HG02678 (cell line): ENCODE results near the gene ZNF526.
A peak's percentile ranks its signal among the peaks of the same experiment; 100 is the strongest.

Source experiments
- ATAC-seq: cut with Tn5 transposase; IDR thresholded peaks from one replicate; pipeline ENCODE4 v1.9.1; 2021; ENCODE audit warnings: mild to moderate bottlenecking, moderate library complexity; ENCODE audit not compliant: unreplicated experiment

Gene ZNF526, protein sequence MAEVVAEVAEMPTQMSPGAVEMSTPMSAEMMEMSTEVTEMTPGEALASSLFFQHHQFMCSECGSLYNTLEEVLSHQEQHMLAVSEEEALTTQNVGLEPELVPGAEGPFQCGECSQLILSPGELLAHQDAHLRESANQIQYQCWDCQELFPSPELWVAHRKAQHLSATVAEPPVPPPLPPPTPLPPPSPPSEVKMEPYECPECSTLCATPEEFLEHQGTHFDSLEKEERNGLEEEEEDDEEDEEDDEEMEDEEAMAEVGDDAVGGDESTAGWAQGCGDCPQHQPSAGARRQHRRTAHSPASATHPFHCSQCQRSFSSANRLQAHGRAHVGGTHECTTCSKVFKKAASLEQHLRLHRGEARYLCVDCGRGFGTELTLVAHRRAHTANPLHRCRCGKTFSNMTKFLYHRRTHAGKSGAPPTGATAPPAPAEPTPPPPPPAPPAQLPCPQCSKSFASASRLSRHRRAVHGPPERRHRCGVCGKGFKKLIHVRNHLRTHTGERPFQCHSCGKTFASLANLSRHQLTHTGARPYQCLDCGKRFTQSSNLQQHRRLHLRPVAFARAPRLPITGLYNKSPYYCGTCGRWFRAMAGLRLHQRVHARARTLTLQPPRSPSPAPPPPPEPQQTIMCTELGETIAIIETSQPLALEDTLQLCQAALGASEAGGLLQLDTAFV

DNA sequence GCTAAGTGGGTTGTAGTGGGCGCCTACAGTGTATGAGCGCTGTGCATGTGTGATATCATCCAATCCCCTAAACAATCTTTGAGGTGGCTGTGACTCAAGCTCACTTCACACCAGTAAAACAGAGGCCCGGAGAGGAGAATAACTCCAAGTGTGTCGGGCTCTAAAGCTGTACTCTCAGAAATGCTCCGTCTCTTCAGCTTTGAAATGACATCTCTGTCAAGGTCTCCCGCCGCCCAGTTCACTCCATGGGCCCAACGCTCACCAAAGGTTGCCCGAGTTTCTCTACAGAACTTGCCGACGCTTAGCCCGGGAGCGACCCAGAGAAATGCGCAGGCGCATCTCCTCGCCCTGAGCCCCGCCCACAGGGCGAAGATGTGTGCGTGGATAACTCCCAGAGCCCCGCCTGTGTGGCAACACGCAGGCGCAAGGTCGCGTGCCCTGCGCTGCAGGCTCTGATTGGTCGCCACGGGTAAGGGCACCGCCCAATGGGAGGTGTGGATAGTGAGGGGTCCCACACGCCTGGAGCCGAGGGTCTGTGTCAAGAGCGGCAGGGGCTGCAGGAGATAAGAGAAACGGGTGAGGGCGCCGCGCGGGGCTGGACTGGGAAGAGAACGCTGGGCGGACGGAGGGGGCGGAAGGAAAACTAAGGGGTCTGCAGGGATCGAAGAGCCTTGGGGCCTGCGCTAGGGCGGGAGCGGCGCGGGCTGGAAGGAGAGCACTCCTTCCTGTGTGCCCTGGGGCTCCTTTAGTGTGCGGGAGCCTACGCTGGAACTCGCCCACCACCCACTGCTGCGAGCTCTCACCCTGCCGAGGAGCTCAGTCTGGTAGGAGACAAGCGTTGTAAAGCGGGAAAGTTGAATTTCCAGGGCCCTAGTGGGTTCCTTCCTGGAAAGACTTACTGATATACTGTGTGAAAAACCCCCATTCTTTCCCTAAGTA is at the start of gene ZNF526:
Gene ZNF526 (plus strand): TSS at position 501 of the 939 bp plus-strand sequence. CDS start 4,092 bp downstream, outside the sequence.
- ATAC-seq = peak; percentile 75

DNA sequence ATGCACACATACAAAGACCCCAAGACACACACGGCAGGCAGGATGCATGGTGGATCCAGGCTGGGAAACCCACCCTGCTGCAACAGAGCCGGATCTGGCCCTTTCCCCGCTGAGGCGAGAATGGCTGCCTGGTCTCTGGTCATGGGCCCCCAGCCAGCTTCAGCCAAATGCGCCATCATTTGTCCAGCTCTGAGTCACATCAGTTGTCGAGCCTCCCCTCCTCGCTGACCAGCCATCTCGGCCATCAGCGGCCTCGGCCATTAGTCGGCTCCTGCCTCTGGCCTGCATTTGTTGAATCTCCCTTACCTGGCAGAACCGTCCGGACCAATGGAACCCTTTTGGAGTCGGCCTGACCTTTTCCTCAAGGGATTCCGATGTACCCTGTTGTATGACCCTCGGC is 49.4 kb upstream of the ZNF526 start:
- no peak for ATAC-seq

DNA sequence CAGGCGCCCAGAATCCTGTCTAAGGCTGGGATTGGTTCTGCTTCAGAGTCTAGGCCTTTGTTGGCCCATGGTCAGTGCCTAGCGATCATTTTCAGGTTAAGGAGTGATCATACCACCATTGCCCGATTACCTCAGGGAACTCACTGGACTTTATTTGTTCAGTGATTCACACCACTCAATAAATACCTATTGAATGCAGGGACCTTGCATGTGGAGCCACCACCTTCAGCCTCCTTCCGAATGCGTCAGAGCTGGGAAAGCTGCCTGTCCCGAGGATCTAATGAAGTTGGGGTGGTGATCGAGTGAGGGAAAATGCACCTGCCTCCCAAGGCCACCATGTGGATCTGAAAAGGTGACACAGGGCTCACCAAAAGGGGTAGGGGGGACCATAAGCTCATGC is 47.9 kb upstream of the ZNF526 start:
- no peak for ATAC-seq

DNA sequence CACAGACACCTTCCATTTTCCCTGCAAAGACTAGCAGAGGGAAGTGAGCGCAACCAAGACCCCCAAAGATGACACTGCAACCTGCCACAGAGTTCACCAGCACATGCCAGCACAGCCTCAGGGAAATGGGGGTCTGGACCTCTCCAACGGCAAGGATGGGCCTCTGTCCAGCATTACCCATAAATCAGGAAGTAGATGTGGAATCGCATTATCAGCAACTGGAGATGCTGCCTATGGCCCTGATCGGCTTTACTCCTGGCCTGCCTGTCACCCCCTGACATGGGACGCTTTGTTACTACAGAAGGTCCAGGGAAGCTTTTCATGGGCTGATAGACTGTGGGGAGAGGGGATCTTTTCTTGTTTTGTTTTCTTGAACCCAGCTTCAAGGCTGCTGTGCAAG is 46.4 kb upstream of the ZNF526 start:
- ATAC-seq = no peak

DNA sequence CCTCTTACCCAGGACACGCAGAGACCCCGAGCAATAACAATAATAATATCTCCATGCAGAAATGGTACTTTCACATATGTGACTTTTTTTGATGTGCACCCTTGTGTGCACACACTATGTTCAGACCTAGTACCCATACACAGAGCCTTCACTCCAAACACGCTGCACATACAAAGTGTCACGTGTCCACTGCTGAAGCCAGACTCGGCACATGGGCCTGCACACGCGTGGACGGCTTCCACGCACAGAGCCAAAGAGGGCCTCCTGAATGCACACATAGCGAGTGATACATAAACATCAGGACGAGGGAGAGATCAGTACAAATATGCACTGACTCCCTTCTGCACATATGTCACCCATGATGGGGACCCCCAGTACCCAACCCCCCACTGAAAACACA is 45.9 kb upstream of the ZNF526 start:
- ATAC-seq = no peak

DNA sequence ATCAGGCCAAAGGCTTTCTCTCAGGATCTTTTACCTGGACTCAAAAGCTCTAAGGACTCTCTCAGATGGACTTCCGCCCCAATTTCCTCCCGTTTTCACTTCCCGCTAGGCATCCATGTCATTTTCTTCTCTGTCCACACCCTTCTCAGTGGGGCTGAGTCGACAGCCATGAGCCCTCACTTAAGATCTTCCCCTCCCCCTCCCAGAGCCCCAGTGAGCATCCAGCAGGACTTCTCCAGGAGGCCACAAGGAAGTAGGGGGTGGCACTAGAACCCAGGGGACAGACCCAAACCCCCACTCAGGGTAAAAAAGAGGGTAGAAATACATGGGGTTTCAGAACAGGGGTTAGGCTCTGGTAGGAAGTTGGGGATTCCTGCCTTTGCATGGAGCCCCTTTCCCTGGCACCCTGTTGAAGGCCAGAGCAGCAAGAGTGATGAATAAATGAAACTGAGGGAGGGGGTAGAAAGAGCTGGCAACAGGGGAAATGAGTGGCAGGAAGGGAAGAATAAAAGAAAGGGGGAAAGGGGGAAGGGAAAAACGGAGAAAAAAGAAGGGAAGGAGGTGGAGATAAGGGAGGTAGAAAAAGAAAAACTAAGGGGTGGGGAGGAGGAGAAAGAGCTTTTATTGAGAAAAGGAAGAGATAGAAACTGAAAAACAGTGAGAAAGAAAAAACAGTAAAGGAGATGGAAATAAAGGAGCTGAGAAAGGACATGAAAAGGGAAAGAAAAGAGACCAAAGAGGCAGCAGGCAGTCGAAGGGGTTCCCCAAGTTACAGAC is 45.0 kb upstream of the ZNF526 start:
- ATAC-seq = no peak

DNA sequence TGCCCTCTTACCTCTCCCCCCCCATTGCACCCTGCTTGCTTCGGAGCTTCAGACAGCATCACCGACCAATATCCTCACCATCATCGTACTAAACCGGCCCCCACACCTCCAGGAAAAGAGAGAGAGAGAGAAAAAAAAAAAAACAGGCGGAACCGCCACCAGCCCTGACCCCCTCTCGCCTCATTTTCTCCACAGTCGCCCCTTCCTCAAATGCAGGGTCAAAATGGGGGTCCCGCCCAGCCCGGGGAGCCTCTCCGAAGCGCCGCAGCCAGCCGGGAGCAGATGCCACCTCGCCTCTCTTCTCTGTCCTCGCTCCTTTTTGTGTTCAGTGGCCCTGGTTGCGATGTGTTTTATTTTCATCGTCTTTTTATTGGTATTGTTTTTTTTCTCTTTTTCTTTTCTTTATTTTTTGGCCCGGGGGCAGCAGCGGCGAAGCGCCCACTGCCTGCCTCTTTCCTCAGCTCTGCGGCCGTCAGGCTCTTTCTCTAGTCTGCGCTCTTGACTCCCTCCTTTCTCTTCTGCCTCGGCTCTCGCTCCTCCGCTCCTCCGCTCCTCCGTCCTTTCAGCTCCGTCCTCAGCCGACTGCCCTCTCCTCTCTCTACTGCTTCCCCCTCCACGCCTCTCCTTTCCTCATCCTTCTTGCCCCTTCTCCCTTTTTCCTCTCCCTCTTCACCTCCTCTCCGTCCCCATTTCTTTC is 44.0 kb upstream of the ZNF526 start:
- ATAC-seq = no peak

DNA sequence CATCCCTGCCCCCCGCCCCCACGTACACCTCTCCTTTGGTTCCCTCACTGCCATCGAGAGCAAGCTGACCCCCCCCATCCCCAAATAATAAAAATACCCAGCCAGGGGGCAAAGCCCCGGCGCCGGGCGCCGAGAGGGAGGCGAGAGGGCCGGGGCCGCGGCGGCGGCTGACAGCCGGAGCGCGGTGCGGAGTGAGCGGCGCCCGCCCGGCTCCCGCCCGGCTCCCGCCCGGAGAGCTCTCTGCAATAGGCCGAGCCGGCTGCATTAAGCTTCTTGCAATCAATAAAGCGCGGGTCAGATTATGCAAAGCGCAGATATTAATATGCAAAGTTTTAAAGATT is 43.5 kb upstream of the ZNF526 start:
- no peak for ATAC-seq

DNA sequence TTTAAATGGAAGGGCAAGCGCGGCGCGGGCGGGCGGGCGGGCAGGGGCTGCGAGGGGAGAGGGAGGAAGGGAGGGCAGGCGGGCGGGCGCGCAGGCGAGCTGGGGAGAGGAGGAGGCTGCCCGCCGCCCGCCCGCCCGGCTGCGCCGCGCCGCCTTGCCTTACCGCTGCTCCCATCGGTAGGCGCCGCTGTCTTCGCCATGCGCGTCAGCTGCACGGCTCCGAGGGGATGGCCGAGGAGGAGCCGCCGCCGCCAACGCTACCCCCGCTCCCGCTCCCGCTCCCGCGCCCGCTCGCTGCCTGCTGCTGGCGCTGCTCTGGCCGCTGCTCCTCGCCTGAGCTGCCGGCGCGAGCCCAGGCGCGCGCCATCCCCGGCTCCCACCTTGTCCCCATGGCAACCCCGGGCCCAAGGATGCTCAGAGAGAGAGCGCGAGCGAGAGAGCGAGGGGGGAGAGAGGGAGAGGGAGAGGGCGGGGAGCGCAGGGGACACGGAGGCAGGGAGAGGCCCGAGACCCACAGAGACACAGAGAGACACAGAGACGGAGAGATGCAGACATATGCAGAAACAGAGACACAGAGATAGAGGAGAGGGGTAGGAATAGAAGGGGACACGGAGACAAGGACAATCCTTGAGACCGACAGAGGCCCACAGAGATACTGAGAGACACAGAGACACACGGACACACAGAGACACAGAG is 43.0 kb upstream of the ZNF526 start:
- ATAC-seq = peak; percentile 72

DNA sequence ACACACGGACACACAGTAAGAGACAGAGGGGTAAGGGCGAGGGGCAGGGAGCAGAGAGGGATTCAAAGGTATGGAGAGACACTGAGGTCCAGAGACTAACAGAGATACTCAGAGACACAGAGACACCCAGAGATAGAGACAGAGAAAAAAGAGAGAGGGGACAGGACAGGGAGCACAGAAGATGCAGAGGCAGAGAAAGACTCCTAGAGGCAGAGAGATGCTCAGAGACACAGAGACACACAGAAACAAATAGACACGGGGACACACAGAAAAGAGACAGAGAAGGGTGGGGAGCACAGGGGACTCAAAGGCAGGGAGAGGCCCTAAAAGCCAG is 42.5 kb upstream of the ZNF526 start:
- no peak for ATAC-seq

DNA sequence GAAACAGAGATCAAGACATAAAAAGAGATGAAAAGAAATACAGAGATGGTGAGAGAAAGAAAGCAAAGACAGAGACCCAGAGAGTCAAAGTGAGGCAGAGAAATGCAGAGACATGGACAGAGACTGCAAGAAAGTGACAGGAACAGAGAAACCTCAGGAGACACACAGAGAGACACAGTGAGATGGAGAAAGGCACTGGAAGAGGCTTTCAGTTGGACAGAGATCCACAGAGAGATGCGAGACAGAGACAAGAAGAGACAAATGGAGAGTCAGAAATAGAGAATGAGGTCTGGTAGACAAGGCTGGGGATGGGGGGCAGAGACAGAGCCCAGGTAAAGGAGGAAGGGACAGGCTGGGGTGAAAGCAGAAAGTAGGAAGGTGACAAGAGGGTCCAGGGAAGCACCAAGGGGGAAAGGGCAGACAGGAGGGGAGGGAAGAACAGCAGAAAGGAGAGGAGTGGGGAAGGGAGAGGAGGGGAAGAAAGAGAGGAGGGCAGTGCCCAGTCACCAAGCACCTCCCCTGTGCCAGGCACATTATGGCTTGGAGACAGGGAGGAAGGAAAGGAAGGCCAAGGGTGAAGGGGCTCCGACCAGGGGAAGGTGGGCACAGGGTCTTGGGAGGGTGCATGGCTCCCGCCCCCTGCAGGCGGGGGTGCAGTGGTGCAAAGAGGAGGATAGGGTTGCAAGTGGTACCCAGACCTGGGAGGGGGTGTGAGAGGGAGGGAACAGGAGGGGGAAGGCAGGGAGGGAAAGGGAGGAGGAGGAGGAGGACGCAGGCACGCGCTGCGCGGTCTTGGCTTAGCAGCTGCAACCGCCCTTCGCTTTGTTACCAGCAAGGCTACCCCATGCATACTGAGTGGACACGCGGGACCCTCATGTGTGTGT is 41.1 kb upstream of the ZNF526 start:
- no peak for ATAC-seq

DNA sequence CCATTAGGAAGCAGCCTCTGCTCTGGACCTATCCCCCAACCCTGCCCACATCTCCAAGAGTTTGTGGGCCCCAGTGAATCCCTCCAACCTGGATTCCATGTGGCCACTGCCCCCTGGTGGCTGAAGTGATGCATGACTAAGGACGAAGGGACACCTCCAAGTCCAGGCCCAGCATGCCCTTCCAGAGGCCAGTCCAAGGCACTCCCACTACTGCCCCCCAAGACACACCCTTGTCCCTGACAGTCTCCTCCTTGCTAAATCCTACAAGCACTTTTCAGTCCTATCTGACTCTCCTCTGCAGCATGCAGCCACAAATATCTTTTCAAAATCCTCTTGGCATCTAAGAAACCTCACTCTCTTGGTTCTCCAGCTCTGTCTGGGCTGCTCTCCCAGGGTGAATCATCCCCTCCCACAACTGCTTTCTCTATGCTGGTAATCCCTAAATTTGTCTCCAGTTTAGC is 35.7 kb upstream of the ZNF526 start:
- ATAC-seq = no peak

DNA sequence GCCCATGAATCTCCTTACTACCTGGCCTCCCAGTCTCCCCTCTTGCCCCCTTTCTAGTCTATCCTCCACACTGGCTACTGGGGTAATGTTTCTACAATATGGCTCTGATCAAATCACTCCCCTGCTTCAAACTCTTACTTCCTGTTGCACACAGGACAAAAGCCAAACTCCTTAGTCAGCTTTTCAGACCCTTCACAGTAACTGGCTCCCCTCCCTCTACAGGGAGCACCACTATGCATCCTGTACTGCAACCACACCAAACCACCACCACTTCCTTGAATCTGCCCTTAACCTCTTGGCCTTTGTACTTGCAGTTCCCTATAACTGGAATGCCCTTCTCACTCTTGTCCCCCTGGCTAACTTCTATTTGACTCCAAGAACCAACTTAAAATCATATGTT is 34.8 kb upstream of the ZNF526 start:
- no peak for ATAC-seq

DNA sequence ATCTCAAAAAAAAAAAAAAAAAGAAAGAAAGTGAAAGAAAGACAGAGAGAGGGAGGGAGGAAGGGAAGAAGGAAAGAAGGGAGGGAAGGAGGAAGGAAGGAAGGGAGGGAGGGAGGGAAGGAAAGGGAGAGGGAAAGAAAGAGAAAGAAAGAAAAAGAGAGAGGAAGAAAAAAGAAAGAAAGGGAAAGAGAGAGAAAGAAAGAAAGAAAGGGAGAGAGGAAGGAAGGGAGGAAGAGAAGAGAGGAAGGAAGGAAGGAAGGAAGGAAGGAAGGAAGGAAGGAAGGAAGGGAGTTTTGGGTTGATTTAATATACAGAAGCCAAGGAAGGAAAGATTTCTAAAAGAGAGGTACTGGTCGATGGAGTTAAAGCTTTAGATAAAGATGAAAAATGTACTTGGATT is 31.4 kb upstream of the ZNF526 start:
- ATAC-seq = no peak

DNA sequence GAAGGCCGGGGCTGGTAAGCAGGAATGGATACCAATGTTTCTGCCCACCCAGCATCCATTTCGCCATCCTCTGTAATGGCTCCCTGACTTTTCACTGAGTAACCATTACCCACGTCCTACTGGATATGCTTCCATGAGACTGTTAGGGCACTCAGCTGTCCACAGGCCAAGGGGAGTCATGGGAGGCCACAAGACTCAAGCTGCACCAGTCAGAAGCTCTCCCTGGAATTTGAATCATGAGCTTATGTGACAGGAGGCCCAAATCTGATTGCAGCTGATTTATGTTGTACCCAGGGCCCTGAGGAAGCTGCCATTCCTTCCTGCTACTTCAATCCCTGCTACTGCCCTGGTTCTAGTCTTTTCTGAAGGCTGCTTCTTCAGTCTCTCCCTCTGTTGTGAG is 31.0 kb upstream of the ZNF526 start:
- no peak for ATAC-seq

DNA sequence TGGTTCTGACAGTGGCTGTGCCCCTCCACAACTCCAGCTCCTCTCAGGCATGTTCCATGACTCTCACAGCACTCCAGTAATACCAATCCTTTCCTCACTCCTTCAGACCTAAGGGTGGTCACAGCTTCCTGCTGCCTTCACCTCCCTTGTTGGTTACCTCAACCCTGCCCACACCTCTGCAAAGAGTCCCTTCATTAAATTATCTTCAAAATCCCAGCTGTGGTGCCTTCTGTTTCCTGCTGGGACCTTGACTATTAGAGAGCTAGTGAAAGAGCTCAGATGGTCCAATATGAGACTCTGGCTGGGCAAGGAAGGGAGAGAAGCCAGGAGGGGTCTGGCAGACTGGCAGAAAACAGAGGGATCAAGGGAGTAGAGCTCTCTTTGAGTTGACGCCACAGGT is 28.8 kb upstream of the ZNF526 start:
- no peak for ATAC-seq

DNA sequence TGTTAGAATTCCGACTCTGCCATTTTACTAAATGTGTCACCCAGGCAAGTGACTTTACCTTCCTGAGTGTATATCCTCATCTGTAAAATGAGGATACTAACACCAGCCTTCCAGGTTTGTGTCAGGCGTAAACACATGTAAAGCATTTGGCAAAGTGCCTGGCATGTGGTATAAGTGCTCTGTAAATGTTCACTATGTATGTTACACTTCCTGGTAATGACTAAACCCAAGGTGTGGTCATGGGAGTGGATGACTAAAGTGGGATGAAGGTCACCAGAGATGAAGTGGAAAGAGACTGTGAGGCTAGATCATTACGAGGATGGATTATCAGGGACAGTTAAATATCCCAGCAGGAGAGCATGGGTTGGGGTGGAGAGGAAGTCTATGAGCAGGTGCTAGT is 28.3 kb upstream of the ZNF526 start:
- no peak for ATAC-seq

DNA sequence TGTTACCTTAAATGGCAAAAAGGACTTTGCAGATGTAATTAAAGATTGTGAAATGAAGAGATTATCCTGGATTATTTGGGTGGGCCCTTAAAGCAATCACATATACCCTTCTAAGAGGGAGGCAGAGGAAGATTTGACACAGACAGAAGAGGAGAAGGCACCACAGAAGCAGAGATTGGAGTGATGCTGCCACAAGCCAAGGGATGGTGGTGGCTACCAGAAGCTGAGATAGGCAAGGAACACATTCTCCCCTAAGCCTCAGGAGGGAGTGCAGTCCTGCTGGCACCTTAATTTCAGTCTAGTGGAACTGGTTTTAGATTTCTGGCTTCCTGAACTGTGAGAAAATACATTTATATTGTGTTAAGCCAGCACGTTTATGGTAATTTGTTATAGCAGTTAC is 26.8 kb upstream of the ZNF526 start:
- ATAC-seq = no peak

DNA sequence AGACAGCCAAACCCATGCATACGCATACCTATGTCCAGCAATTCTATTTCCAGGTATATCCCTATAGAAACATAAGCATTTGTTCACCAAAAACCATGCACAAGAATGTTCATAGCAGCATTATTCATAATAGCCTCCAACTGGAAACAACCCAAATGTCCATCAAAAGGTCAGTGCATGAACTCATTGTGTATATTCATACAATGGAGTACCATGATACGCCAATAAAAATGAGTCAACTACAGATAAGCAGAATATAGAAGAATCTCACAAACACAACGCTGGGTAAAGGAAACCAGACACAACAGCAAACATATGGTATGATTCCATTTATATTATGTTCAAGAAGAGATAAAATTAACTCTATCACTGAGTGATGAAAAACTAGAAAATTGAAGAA is 26.4 kb upstream of the ZNF526 start:
- no peak for ATAC-seq
